H9 (cell line): ENCODE measurements around the gene SOX13. TPM values are rescaled to one million over a fixed set of nuclear protein-coding genes. Genes with fewer than 3 reads are reported as not detected.

ENCODE experiments used
- DNase-seq: peaks from one replicate; pipeline ENCODE4 v3.0.0-alpha.2; 2017
- H2AFZ ChIP-seq: one replicate; pipeline ENCODE4 v1.6.1; 2013; ENCODE audit warnings: mild to moderate bottlenecking, low read length, control low read depth, moderate library complexity
- H2AK5ac ChIP-seq: 2 replicates; pipeline ENCODE4 v1.6.1; 2013; ENCODE audit warnings: low read length, control low read depth, mixed read lengths; ENCODE audit not compliant: insufficient read length
- H2BK120ac ChIP-seq: one replicate; pipeline ENCODE4 v1.6.1; 2013; ENCODE audit warnings: low read depth, mild to moderate bottlenecking, low read length, control low read depth, inconsistent platforms; ENCODE audit not compliant: poor library complexity, severe bottlenecking
- H2BK12ac ChIP-seq: 2 replicates; pipeline ENCODE4 v1.6.1; 2013; ENCODE audit warnings: low read length, control low read depth, mixed read lengths, low read depth; ENCODE audit not compliant: insufficient read length
- H2BK15ac ChIP-seq: 2 replicates; pipeline ENCODE4 v1.6.1; 2013; ENCODE audit warnings: low read depth, low read length, control low read depth
- H2BK20ac ChIP-seq: one replicate; pipeline ENCODE4 v1.6.1; 2013; ENCODE audit warnings: low read depth, mild to moderate bottlenecking, low read length, control low read depth, inconsistent platforms; ENCODE audit not compliant: poor library complexity, severe bottlenecking
- H2BK5ac ChIP-seq: 2 replicates; pipeline ENCODE4 v1.6.1; 2013; ENCODE audit warnings: low read length, control low read depth, mixed read lengths; ENCODE audit not compliant: insufficient read length
- H3K14ac ChIP-seq: 2 replicates; pipeline ENCODE4 v1.6.1; 2013; ENCODE audit warnings: low read length, control low read depth; ENCODE audit not compliant: insufficient read depth
- H3K18ac ChIP-seq: 2 replicates; pipeline ENCODE4 v1.6.1; 2013; ENCODE audit warnings: low read depth, mild to moderate bottlenecking, mixed read lengths, low read length, control low read depth; ENCODE audit not compliant: insufficient read length
- H3K23ac ChIP-seq: 2 replicates; pipeline ENCODE4 v1.6.1; 2013; ENCODE audit warnings: low read length, control low read depth, mixed read lengths, low read depth; ENCODE audit not compliant: insufficient read length
- H3K23me2 ChIP-seq: 2 replicates; pipeline ENCODE4 v1.6.1; 2013; ENCODE audit warnings: low read depth, mild to moderate bottlenecking, mixed read lengths, low read length, control low read depth; ENCODE audit not compliant: insufficient read length, poor library complexity, severe bottlenecking
- H3K27ac ChIP-seq: 2 replicates; pipeline ENCODE4 v1.5.1; 2013; ENCODE audit warnings: low read length, control low read depth, mixed read lengths, low read depth; ENCODE audit not compliant: insufficient read length
- H3K27me3 ChIP-seq: 2 replicates; pipeline ENCODE4 v1.6.1; 2013; ENCODE audit warnings: low read length, control low read depth, inconsistent platforms; ENCODE audit not compliant: insufficient read depth
- H3K4ac ChIP-seq: 2 replicates; pipeline ENCODE4 v1.6.1; 2013; ENCODE audit warnings: low read depth, mild to moderate bottlenecking, control low read depth, inconsistent platforms, low read length, moderate library complexity
- H3K4me1 ChIP-seq: 2 replicates; pipeline ENCODE4 v1.6.1; 2013; ENCODE audit warnings: low read length, control low read depth, inconsistent platforms; ENCODE audit not compliant: insufficient read depth
- H3K4me2 ChIP-seq: 2 replicates; pipeline ENCODE4 v1.6.1; 2013; ENCODE audit warnings: low read length, control low read depth, mixed read lengths; ENCODE audit not compliant: insufficient read length, insufficient read depth
- H3K56ac ChIP-seq: 2 replicates; pipeline ENCODE4 v1.6.1; 2013; ENCODE audit warnings: low read depth, mild to moderate bottlenecking, mixed read lengths, low read length, control low read depth; ENCODE audit not compliant: insufficient read length
- H3K79me1 ChIP-seq: 2 replicates; pipeline ENCODE4 v1.6.1; 2013; ENCODE audit warnings: low read depth, mild to moderate bottlenecking, moderate library complexity, low read length, control low read depth, inconsistent platforms; ENCODE audit not compliant: insufficient read depth, poor library complexity, severe bottlenecking
- H3K79me2 ChIP-seq: 2 replicates; pipeline ENCODE4 v1.6.1; 2013; ENCODE audit warnings: low read length, control low read depth, inconsistent platforms; ENCODE audit not compliant: insufficient read depth
- H3K9ac ChIP-seq: 2 replicates; pipeline ENCODE4 v1.6.1; 2013; ENCODE audit warnings: low read length, control low read depth, mixed read lengths; ENCODE audit not compliant: insufficient read length; ENCODE audit errors: extremely low read depth
- H3K9me3 ChIP-seq: one replicate; pipeline ENCODE4 v1.6.1; 2013; ENCODE audit warnings: low read depth, low read length, inconsistent platforms; ENCODE audit not compliant: control insufficient read depth
- H3T11ph ChIP-seq: one replicate; pipeline ENCODE4 v1.6.1; 2013; ENCODE audit warnings: mild to moderate bottlenecking, low read length, control low read depth, inconsistent platforms
- H4K20me1 ChIP-seq: one replicate; pipeline ENCODE4 v1.6.1; 2013; ENCODE audit not compliant: control insufficient read depth, insufficient read length, insufficient read depth
- H4K5ac ChIP-seq: 2 replicates; pipeline ENCODE4 v1.6.1; 2013; ENCODE audit warnings: low read depth, mild to moderate bottlenecking, mixed read lengths, low read length, control low read depth; ENCODE audit not compliant: insufficient read length
- H4K8ac ChIP-seq: replicated peaks from 2 replicates; pipeline ENCODE4 v1.6.1; 2013; ENCODE audit warnings: low read length, control low read depth, mixed read lengths, low read depth; ENCODE audit not compliant: insufficient read length
- H4K91ac ChIP-seq: 2 replicates; pipeline ENCODE4 v1.6.1; 2013; ENCODE audit warnings: low read depth, mild to moderate bottlenecking, moderate library complexity, mixed read lengths, low read length, control low read depth; ENCODE audit not compliant: insufficient read length
- H3K27ac Mint-ChIP-seq, 3 experiments: 2 replicates in 2 of 3; 3 replicates in 1 of 3; pipeline ENCODE4 v1.8.0; 2020 to 2021; ENCODE audit warnings: mixed read lengths in 3 of 3, mild to moderate bottlenecking in 1 of 3, moderate library complexity in 1 of 3
- H3K27me3 Mint-ChIP-seq: 2 replicates; pipeline ENCODE4 v1.8.0; 2021; ENCODE audit warnings: low read depth, mild to moderate bottlenecking, moderate library complexity, mixed read lengths
- H3K36me3 Mint-ChIP-seq, 3 experiments: 2 replicates in 2 of 3; 3 replicates in 1 of 3; pipeline ENCODE4 v1.8.0; 2020 to 2021; ENCODE audit warnings: low read depth in 3 of 3, mixed read lengths in 3 of 3; ENCODE audit not compliant: insufficient read depth in 1 of 3
- H3K4me1 Mint-ChIP-seq, 2 experiments: 2 replicates each; pipeline ENCODE4 v1.8.0; 2020; ENCODE audit warnings: mixed read lengths in 2 of 2
- H3K4me3 Mint-ChIP-seq, 2 experiments: 2 replicates in 1 of 2; 3 replicates in 1 of 2; pipeline ENCODE4 v1.8.0; 2020 to 2021; ENCODE audit warnings: mild to moderate bottlenecking in 2 of 2, mixed read lengths in 2 of 2, moderate library complexity in 1 of 2
- H3K9me3 Mint-ChIP-seq, 2 experiments: 2 replicates in 1 of 2; 3 replicates in 1 of 2; pipeline ENCODE4 v1.8.0; 2020; ENCODE audit warnings: mild to moderate bottlenecking in 2 of 2, mixed read lengths in 2 of 2, moderate library complexity in 1 of 2
- CTCF ChIP-seq: fragments of 200-600 bp; sonication (generic); conservative IDR thresholded peaks from 3 replicates; pipeline ENCODE4 v1.8.0; 2021; ENCODE audit warnings: antibody characterized with exemption, mild to moderate bottlenecking
- WGBS: extraction: QIAGEN DNeasy Blood & Tissue Kit; methylation state at CpG from one replicate; pipeline ENCODE4 v1.1.7; 2013; ENCODE audit warnings: missing lambda C conversion rate, low lambda C conversion rate, mixed read lengths; ENCODE audit not compliant: insufficient read length; ENCODE audit errors: extremely low coverage; 5-methylcytosine and 5-hydroxymethylcytosine counted together
- total RNA-seq: library from RNA; stranded (reverse); gene quantifications from 2 replicates; pipeline ENCODE4 v1.2.1, GENCODE V29; 2021

Gene SOX13
- total RNA-seq, 1 experiment from 2014 or later, result 120 TPM

DNA sequence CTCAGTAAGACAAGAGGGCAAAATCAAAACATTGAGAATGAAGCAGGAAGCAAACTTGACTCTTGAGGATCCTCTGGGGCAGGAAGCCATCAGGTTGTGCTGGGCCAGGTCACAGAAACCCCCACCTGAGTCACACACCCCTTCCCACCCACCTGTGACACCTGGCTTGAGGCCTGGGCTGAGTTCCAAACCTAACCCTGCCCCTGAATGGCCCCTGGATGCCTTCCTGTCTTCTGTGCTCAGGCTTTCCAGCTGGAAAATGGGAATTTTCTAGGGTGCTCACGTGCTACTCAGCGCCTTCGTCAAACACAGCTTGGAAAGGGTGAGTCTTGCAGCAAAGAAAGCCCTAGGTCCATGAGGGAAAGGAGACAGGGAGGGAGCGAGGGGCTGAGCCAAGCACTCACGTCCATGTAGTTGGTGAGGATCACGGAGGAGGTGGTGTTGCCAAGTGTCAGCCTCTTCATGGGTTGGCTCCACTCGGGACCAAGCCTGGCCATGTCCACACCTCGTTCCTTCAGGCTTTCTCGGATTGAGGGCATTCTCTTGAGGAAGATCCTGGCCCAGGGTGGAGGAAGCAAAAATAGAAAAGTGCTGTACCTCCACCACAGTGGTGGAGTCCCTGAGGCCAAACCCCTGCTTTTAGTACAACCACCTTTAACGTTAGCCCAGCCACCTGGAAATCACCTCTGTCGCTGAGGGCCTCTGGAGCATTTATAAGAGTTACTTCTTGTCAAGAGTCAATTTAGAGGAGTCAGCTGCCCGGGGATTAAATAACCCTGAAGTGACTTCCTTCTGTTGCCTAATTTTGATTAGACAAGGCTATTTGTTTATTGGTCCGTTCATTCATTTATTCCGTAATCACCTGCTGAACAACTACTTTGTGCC is 88.9 kb downstream of the SOX13 start:
- Histone ChIP-seq H2BK5ac (no peak overlapping the region), H3T11ph (no peak overlapping the region), H3K4me1 (no peaks in the 10 kb centered on the region), H3K79me2 (no peaks in the 10 kb centered on the region), H2BK12ac (no peak overlapping the region), H4K20me1 (no peaks in the 10 kb centered on the region), H3K9me3 (no peaks in the 10 kb centered on the region), H3K14ac (no peak overlapping the region; the same call in 1 of the 2 replicates), H3K23ac (no peak overlapping the region), H3K27ac (no peak overlapping the region), H3K4ac (no peak overlapping the region), H2BK120ac (no peak overlapping the region), H3K56ac (no peak overlapping the region), H3K27me3 (no peaks in the 10 kb centered on the region), H3K9ac (no peak overlapping the region), H2BK20ac (no peak overlapping the region), H4K8ac (no peak overlapping the region), H4K91ac (no peak overlapping the region), H3K4me2 (no peak overlapping the region), H3K18ac (no peak overlapping the region), H3K79me1 (no peaks in the 10 kb centered on the region), H2AK5ac (no peak overlapping the region), H2AFZ (no peak overlapping the region), H2BK15ac (no peak overlapping the region), H3K23me2 (no peaks in the 10 kb centered on the region), H4K5ac (no peak overlapping the region)
- peaks cover 16% of the 10 kb centered on the region for H3K27me3 Mint-ChIP-seq
- no peak overlapping the region; a peak in 1 of 7 replicates for H3K27ac Mint-ChIP-seq
- TF ChIP-seq CTCF, result no peak
- no peaks in the 10 kb centered on the region for H3K9me3 Mint-ChIP-seq
- H3K4me3 Mint-ChIP-seq, result no peak overlapping the region
- WGBS, result no CpG with 5 or more reads among the region's 14 CpGs
- H3K36me3 Mint-ChIP-seq, result no peaks in the 10 kb centered on the region; a peak in 1 of 7 replicates
- H3K4me1 Mint-ChIP-seq, result peaks cover 4 to 6% of the 10 kb centered on the region in 2 experiments; a peak in 2 of 4 replicates
- DNase-seq, result no peak
